B cell (primary cell): ENCODE measurements around the gene SEH1L. TPM values are rescaled to one million over a fixed set of nuclear protein-coding genes. Genes with fewer than 3 reads are reported as not detected.

Experiments used
- ATAC-seq: fragments of 200-7000 bp; cut with Tn5 transposase; one replicate; pipeline ENCODE4 v1.10.0; 2021; ENCODE audit warnings: low read depth, mild to moderate bottlenecking, moderate number of reproducible peaks, moderate library complexity
- CTCF ChIA-PET: fragments of 350-600 bp; sonication (Branson Sonifier 250); formaldehyde crosslinking; loops from one replicate; lab custom pipeline; 2021; ENCODE audit warnings: antibody characterized with exemption, inconsistent platforms; lab: Charles Lee
- POLR2A ChIA-PET: fragments of 350-600 bp; sonication (Branson Sonifier 250); formaldehyde crosslinking; loops from one replicate; lab custom pipeline; 2021; ENCODE audit warnings: antibody characterized with exemption; lab: Charles Lee
- DNase-seq: peaks from one replicate; pipeline ENCODE4 v3.0.0; 2013
- H2AFZ ChIP-seq: 2 replicates; pipeline ENCODE4 v1.6.1; 2012; ENCODE audit warnings: mild to moderate bottlenecking, low read depth, low read length; ENCODE audit not compliant: insufficient read depth, poor library complexity, severe bottlenecking
- H3K27ac ChIP-seq, 2 donors: 1 replicate in 1 of 2; 2 replicates in 1 of 2; pipeline ENCODE4 v1.5.1; 2012 to 2013; ENCODE audit warnings: low read length in 2 of 2, mild to moderate bottlenecking in 2 of 2, moderate library complexity in 1 of 2
- H3K27me3 ChIP-seq, 4 experiments: fragments of 200-600 bp in 1 of 4; sonication (generic) in 1 of 4; replicated peaks in 1 of 4; 1 replicate in 2 of 4; 2 replicates in 2 of 4; pipeline versions ENCODE4 v1.6.1 to v1.7.0; 2013 to 2016; ENCODE audit warnings: low read length in 3 of 4, mild to moderate bottlenecking in 2 of 4, mixed read lengths in 1 of 4, moderate library complexity in 1 of 4; ENCODE audit not compliant: insufficient read depth in 4 of 4, control insufficient read depth in 3 of 4; ENCODE audit errors: control extremely low read depth in 1 of 4
- H3K36me3 ChIP-seq, 2 experiments: replicated peaks in 1 of 2; 1 replicate in 1 of 2; 2 replicates in 1 of 2; pipeline versions ENCODE4 v1.6.1 to v1.7.1; 2013; ENCODE audit warnings: low read length in 1 of 2; ENCODE audit not compliant: insufficient read depth in 2 of 2, control insufficient read depth in 1 of 2; ENCODE audit errors: control extremely low read depth in 1 of 2, extremely low read depth in 1 of 2
- H3K4me1 ChIP-seq, 2 donors: fragments of 200-600 bp in 1 of 2; sonication (generic) in 1 of 2; 1 replicate in 1 of 2; 2 replicates in 1 of 2; pipeline versions ENCODE4 v1.5.1 to v1.6.1; 2013 to 2017; ENCODE audit warnings: low read length in 2 of 2; ENCODE audit not compliant: control insufficient read depth in 2 of 2, insufficient read depth in 2 of 2
- H3K4me2 ChIP-seq: replicated peaks from 2 replicates; pipeline ENCODE3; 2012; ENCODE audit warnings: mild to moderate bottlenecking, low read depth, low read length; ENCODE audit not compliant: poor library complexity, severe bottlenecking
- H3K4me3 ChIP-seq, 5 experiments: fragments of 200-600 bp in 1 of 5; sonication (generic) in 1 of 5; 1 replicate in 3 of 5; 2 replicates in 2 of 5; pipeline versions ENCODE4 v1.5.1 to v1.7.0; 2011 to 2016; ENCODE audit warnings: low read length in 4 of 5, mild to moderate bottlenecking in 4 of 5, low read depth in 2 of 5, control low read depth in 1 of 5, moderate library complexity in 1 of 5; ENCODE audit not compliant: insufficient read depth in 1 of 5; ENCODE audit errors: control extremely low read depth in 1 of 5, extremely low read depth in 1 of 5
- H3K79me2 ChIP-seq: fragments of 200-600 bp; sonication (generic); one replicate; pipeline ENCODE4 v1.6.0; 2016; ENCODE audit warnings: low read length; ENCODE audit not compliant: control insufficient read depth, insufficient read depth
- H3K9ac ChIP-seq: fragments of 200-600 bp; sonication (generic); 2 replicates; pipeline ENCODE4 v1.6.1; 2017; ENCODE audit warnings: mild to moderate bottlenecking, low read length, moderate library complexity
- H3K9me3 ChIP-seq, 3 donors: one replicate each; pipeline versions ENCODE4 v1.6.1 to v1.7.1; 2013; ENCODE audit warnings: low read length in 2 of 3; ENCODE audit not compliant: control insufficient read depth in 2 of 3, insufficient read depth in 1 of 3; ENCODE audit errors: control extremely low read depth in 1 of 3
- H4K20me1 ChIP-seq: 2 replicates; pipeline ENCODE4 v1.6.0; 2012; ENCODE audit warnings: mild to moderate bottlenecking, low read length; ENCODE audit not compliant: insufficient read depth, control insufficient read depth, poor library complexity, severe bottlenecking
- H3K27ac Mint-ChIP-seq: one replicate; pipeline ENCODE4 v1.8.0; 2021; ENCODE audit warnings: mixed read lengths
- H3K27me3 Mint-ChIP-seq: one replicate; pipeline ENCODE4 v1.8.0; 2021; ENCODE audit warnings: mixed read lengths
- H3K4me1 Mint-ChIP-seq: one replicate; pipeline ENCODE4 v1.8.0; 2021; ENCODE audit warnings: mixed read lengths
- H3K4me3 Mint-ChIP-seq: one replicate; pipeline ENCODE4 v1.8.0; 2021; ENCODE audit warnings: mixed read lengths
- H3K9me3 Mint-ChIP-seq: one replicate; pipeline ENCODE4 v1.8.0; 2022; ENCODE audit warnings: mixed read lengths; ENCODE audit not compliant: insufficient read depth
- CTCF ChIP-seq: fragments of 200-600 bp; IDR thresholded peaks from one replicate; pipeline ENCODE4 v1.8.0; 2022; ENCODE audit warnings: antibody characterized with exemption, mild to moderate bottlenecking
- EZH2 ChIP-seq: IDR thresholded peaks from 2 replicates; pipeline ENCODE4 v1.6.1; 2012; ENCODE audit warnings: borderline replicate concordance, low read depth, mild to moderate bottlenecking, moderate library complexity, low read length; ENCODE audit not compliant: insufficient read depth, poor library complexity, severe bottlenecking
- WGBS: methylation state at CpG from one replicate; pipeline ENCODE4 v1.1.5; 2013; ENCODE audit warnings: missing lambda C conversion rate; ENCODE audit not compliant: insufficient coverage; 5-methylcytosine and 5-hydroxymethylcytosine counted together
- intact Hi-C: fragments of 100-400 bp; cut with micrococcal nuclease; formaldehyde crosslinking; loops from one replicate; pipeline ENCODE4 v1.10.0; 2022
- polyA plus RNA-seq: library from polyadenylated mRNA; depleted of rRNA; stranded (reverse); fragments of >200 nt; gene quantifications from 2 replicates; pipeline ENCODE4 v1.2.3, GENCODE V29; 2012
- total RNA-seq, 2 donors: library from RNA; stranded (reverse); fragments of 120-200 nt in 1 of 2; gene quantifications; 1 replicate in 1 of 2; 2 replicates in 1 of 2; pipeline versions ENCODE4 v1.2.3 to v1.2.4, GENCODE V29; 2013 to 2022

The SEH1L gene
- total and polyA plus RNA-seq, 2 donors (not counting 1 experiment from before 2014, with no cell fraction given): 8.7 to 46.4 TPM

DNA sequence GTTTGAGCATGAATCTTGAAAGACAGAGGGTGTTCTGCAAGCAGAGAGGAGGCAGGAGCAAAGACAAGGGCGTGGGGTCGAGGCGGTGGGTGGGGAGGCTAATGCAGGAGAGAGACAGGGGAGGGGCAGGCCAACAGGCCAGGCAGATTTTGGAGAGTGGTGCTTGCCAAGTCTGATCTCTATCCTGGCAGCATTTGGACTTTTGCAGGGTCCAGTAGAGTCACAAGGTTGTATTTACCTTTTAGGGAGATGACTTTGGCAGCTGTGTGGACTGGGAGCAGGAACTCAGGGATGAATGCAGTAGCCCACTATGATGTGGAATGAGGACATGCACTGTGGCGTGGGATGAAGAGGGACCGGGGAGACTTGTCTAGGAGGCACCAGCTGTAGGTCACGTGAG, 27.7 kb downstream of the SEH1L start:
- no peak for DNase-seq
- Histone ChIP-seq H2AFZ (no peak overlapping the region), H3K79me2 (peaks cover 8% of the 10 kb centered on the region), H3K36me3 (peaks cover 6 to 58% of the 10 kb centered on the region in 2 experiments), H3K9ac (no peak overlapping the region), H3K4me1 (no peaks in the 10 kb centered on the region), H3K9me3 (no peaks in the 10 kb centered on the region), H3K27ac (no peak overlapping the region), H3K4me3 (no peak overlapping the region), H4K20me1 (no peaks in the 10 kb centered on the region), H3K4me2 (no peak overlapping the region), H3K27me3 (no peaks in the 10 kb centered on the region)
- Mint-ChIP-seq H3K27me3 (no peaks in the 10 kb centered on the region), H3K9me3 (no peaks in the 10 kb centered on the region), H3K4me3 (no peak overlapping the region), H3K27ac (no peak overlapping the region), H3K4me1 (no peaks in the 10 kb centered on the region)
- 96% methylated on average over 6 of the region's 6 CpGs for WGBS
- ATAC-seq: no peak
- ChIA-PET POLR2A (no interaction called here), CTCF (interaction anchor here (0.6 kb wide), 1 partner anchor 137 kb away, joined by 3 read pairs; no protein-coding TSS in a partner anchor)
- no peak for TF ChIP-seq CTCF
- no peak for TF ChIP-seq EZH2
- intact Hi-C loops: no loop called here

DNA sequence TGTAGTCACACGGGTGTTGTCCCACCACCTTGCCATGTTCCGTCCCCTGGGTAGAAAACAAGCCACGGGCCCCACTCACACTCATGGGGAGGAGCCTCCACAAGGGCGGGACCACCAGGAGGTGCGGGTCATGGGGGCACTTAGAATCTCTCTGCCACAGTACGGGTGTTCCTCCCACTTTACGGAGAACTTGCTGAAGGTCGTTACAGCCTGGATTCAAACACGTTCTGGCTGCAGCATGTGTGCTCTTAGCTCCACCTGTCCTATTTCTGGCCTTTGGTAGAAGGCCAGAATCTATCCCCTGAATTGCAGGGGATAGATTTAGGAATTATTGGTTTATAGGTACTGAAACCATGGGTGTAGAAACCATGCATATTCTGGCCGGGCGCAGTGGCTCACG, 28.5 kb downstream of the SEH1L start:
- 90% methylated on average over 12 of the region's 12 CpGs for WGBS
- H3K36me3 ChIP-seq: peaks cover 4 to 54% of the 10 kb centered on the region in 2 experiments

More for the DNA sequence above, 28.5 kb downstream of the SEH1L start:
- no peak overlapping the region for H3K4me2 ChIP-seq
- no peaks in the 10 kb centered on the region for H3K27me3 Mint-ChIP-seq
- H3K9me3 ChIP-seq: no peaks in the 10 kb centered on the region
- CTCF ChIA-PET: no interaction called here
- H3K27ac ChIP-seq: no peak overlapping the region
- ATAC-seq (no peak), DNase-seq (no peak)
- no peak overlapping the region for H3K27ac Mint-ChIP-seq
- intact Hi-C loops: no loop called here
- H4K20me1 ChIP-seq: no peaks in the 10 kb centered on the region
- no peak overlapping the region for H3K4me3 ChIP-seq
- POLR2A ChIA-PET: no interaction called here
- no peaks in the 10 kb centered on the region for H3K4me1 Mint-ChIP-seq
- no peak overlapping the region for H3K4me3 Mint-ChIP-seq
- no peaks in the 10 kb centered on the region for H3K9me3 Mint-ChIP-seq
- no peak for TF ChIP-seq EZH2
- no peak for TF ChIP-seq CTCF
- H3K9ac ChIP-seq: no peak overlapping the region
- H3K27me3 ChIP-seq: no peaks in the 10 kb centered on the region
- H3K4me1 ChIP-seq: no peaks in the 10 kb centered on the region
- H2AFZ ChIP-seq: no peak overlapping the region
- peaks cover 8% of the 10 kb centered on the region for H3K79me2 ChIP-seq
